ENCODE data around the gene RPL26. TPM values are rescaled to one million over a fixed set of nuclear protein-coding genes. Genes with fewer than 3 reads are reported as not detected.

RPL26 gene
- total RNA-seq, 1 donor, result 2,089 TPM

- TF ChIP-seq CTCF (IDR thresholded peaks at IDR 0.05; ENCODE audit: extremely low read depth, low read depth, low read length), result no peak
- no peak overlapping the region for H2AFZ ChIP-seq (ENCODE audit: low read length)
- peak; percentile 86 for DNase-seq (ENCODE audit: insufficient read length, low spot score, missing footprints)
- H3K36me3 ChIP-seq (ENCODE audit: insufficient read depth, low read length), result no peaks in the 10 kb centered on the region
- no peak overlapping the region for H3K27ac ChIP-seq (ENCODE audit: low read depth, low read length)
- no peak overlapping the region for H3K4me2 ChIP-seq (ENCODE audit: insufficient read depth, low read length)
- no peak overlapping the region for H3K4me3 ChIP-seq (ENCODE audit: insufficient read depth, low read length)
- H3K79me2 ChIP-seq (ENCODE audit: insufficient read depth, low read length), result no peaks in the 10 kb centered on the region
- peaks cover 15% of the 10 kb centered on the region for H3K4me1 ChIP-seq (ENCODE audit: insufficient read depth, low read length)
- no peaks in the 10 kb centered on the region for H4K20me1 ChIP-seq (ENCODE audit: insufficient read depth, low read length)
- H3K27me3 ChIP-seq (ENCODE audit: insufficient read depth, low read length), result peaks cover 19% of the 10 kb centered on the region
- H3K9me3 ChIP-seq (ENCODE audit: low read depth, low read length), result no peaks in the 10 kb centered on the region
Observed at GRCh38 chr17:8421571-8421970, 38.6 kb upstream of the RPL26 start.

DNA sequence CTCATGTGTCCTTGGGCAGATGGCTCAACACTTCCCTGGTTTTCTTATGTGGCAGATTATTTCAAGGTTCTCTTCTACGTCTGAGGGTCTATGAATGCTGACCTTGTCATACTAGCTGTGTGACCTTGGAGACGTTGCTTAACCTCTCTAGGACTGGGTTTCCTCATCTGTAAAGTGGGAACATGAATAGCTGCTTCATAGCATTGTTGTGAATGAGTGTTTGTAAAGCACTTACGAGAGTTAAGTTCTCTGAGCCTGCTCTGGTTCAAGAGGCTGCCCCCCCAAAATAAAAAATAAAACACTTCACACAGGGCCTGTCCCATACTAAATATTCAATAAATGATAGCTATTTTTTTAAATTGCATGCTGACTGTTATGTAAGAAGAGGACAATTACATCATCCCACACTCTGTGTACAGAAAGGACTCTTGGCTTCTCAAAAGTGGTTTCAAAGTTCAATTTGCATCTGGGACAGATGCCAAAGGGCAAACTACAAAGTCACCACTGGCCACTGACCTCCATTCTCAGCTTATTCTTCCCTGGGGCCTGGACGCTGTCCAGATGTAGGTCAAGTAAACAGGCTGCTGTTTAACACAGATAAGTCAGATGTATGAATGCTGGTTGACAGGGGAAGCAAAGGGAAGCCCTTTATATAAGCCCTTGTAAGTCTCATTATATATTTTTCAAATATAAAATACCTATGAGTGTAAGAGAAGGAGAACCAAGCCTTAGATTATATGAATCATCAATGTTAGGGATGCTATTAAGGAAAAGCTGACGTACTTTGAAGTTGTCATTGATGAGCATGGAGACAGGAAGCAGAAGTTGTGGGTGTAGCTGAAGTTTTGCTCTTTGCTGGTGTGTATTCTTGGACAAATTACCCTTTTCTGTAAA lies 37.3 kb upstream of the RPL26 start:
- TF ChIP-seq CTCF (IDR thresholded peaks at IDR 0.05; ENCODE audit: extremely low read depth, low read depth, low read length), result no peak
- peak; percentile 74 for DNase-seq (ENCODE audit: insufficient read length, low spot score, missing footprints)
- Histone ChIP-seq H3K4me2 (ENCODE audit: insufficient read depth, low read length) (peak overlapping the region; percentile 10), H3K9me3 (ENCODE audit: low read depth, low read length) (no peaks in the 10 kb centered on the region), H3K79me2 (ENCODE audit: insufficient read depth, low read length) (no peaks in the 10 kb centered on the region), H3K36me3 (ENCODE audit: insufficient read depth, low read length) (no peaks in the 10 kb centered on the region), H3K4me3 (ENCODE audit: insufficient read depth, low read length) (no peak overlapping the region), H4K20me1 (ENCODE audit: insufficient read depth, low read length) (no peaks in the 10 kb centered on the region), H3K27ac (ENCODE audit: low read depth, low read length) (peak overlapping the region; percentile 15), H2AFZ (ENCODE audit: low read length) (no peak overlapping the region), H3K27me3 (ENCODE audit: insufficient read depth, low read length) (peaks cover 22% of the 10 kb centered on the region), H3K4me1 (ENCODE audit: insufficient read depth, low read length) (peaks cover 15% of the 10 kb centered on the region)

DNA sequence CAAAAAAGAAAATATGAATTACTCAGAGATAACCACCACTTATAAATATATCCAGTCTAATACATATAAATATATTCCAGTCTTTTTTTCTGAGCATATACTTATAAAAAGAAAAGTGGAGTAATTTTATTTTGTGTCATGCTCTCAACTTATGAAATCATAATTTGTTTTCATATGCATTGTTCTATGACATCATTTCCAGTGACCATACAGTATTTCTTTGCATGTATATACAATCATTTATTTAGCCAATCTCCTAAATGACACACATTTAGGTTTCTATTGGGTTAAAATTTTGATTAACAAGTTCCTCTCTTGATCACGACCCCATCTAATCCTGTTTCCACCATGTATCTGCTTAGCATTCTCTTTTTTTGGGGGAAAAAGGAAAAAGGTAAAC lies 36.3 kb upstream of the RPL26 start:
- no peaks in the 10 kb centered on the region for H3K36me3 ChIP-seq (ENCODE audit: insufficient read depth, low read length)
- no peaks in the 10 kb centered on the region for H3K9me3 ChIP-seq (ENCODE audit: low read depth, low read length)
- peaks cover 24% of the 10 kb centered on the region for H3K27me3 ChIP-seq (ENCODE audit: insufficient read depth, low read length)
- no peak overlapping the region for H3K27ac ChIP-seq (ENCODE audit: low read depth, low read length)
- H3K79me2 ChIP-seq (ENCODE audit: insufficient read depth, low read length), result no peaks in the 10 kb centered on the region
- H3K4me2 ChIP-seq (ENCODE audit: insufficient read depth, low read length), result no peak overlapping the region
- no peak overlapping the region for H2AFZ ChIP-seq (ENCODE audit: low read length)
- no peak for TF ChIP-seq CTCF (IDR thresholded peaks at IDR 0.05; ENCODE audit: extremely low read depth, low read depth, low read length)
- no peak overlapping the region for H3K4me3 ChIP-seq (ENCODE audit: insufficient read depth, low read length)
- DNase-seq (ENCODE audit: insufficient read length, low spot score, missing footprints), result no peak
- no peaks in the 10 kb centered on the region for H4K20me1 ChIP-seq (ENCODE audit: insufficient read depth, low read length)
- peaks cover 15% of the 10 kb centered on the region for H3K4me1 ChIP-seq (ENCODE audit: insufficient read depth, low read length)

- H3K4me3 ChIP-seq (ENCODE audit: insufficient read depth, low read length), result no peak overlapping the region
- no peaks in the 10 kb centered on the region for H3K9me3 ChIP-seq (ENCODE audit: low read depth, low read length)
- peaks cover 24% of the 10 kb centered on the region for H3K27me3 ChIP-seq (ENCODE audit: insufficient read depth, low read length)
- H4K20me1 ChIP-seq (ENCODE audit: insufficient read depth, low read length), result no peaks in the 10 kb centered on the region
- no peak overlapping the region for H2AFZ ChIP-seq (ENCODE audit: low read length)
- no peak overlapping the region for H3K27ac ChIP-seq (ENCODE audit: low read depth, low read length)
- peaks cover 15% of the 10 kb centered on the region for H3K4me1 ChIP-seq (ENCODE audit: insufficient read depth, low read length)
- H3K36me3 ChIP-seq (ENCODE audit: insufficient read depth, low read length), result no peaks in the 10 kb centered on the region
- no peak for DNase-seq (ENCODE audit: insufficient read length, low spot score, missing footprints)
- no peaks in the 10 kb centered on the region for H3K79me2 ChIP-seq (ENCODE audit: insufficient read depth, low read length)
- no peak for TF ChIP-seq CTCF (IDR thresholded peaks at IDR 0.05; ENCODE audit: extremely low read depth, low read depth, low read length)
- no peak overlapping the region for H3K4me2 ChIP-seq (ENCODE audit: insufficient read depth, low read length)
Observed at GRCh38 chr17:8418471-8418870, 35.5 kb upstream of the RPL26 start.
